ENCODE measurements around the gene RAB37.

The RAB37 gene

DNA sequence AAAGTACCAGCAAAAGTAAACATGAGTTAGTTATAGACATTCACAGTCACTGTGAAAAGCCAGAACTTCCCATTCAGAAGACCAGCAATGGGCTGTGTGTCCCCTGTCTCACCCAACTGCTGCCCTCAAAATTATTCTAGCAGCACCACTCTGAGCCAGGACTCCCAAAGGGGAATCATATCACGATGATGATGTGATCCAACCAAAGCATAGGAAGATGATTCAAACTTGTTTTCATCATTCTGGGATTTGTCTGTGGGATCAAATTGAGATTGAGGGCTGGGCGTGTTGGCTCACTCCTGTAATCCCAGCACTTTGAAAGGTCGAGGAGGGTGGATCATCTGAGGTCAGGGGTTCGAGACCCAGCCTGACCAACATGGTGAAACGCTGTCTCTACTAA lies 45.5 kb downstream of the RAB37 start:
- no peak for DNase-seq

- DNase-seq = no peak
These were observed 47.2 kb downstream of the RAB37 start for GRCh38 chr17:74784125-74784810.

DNA sequence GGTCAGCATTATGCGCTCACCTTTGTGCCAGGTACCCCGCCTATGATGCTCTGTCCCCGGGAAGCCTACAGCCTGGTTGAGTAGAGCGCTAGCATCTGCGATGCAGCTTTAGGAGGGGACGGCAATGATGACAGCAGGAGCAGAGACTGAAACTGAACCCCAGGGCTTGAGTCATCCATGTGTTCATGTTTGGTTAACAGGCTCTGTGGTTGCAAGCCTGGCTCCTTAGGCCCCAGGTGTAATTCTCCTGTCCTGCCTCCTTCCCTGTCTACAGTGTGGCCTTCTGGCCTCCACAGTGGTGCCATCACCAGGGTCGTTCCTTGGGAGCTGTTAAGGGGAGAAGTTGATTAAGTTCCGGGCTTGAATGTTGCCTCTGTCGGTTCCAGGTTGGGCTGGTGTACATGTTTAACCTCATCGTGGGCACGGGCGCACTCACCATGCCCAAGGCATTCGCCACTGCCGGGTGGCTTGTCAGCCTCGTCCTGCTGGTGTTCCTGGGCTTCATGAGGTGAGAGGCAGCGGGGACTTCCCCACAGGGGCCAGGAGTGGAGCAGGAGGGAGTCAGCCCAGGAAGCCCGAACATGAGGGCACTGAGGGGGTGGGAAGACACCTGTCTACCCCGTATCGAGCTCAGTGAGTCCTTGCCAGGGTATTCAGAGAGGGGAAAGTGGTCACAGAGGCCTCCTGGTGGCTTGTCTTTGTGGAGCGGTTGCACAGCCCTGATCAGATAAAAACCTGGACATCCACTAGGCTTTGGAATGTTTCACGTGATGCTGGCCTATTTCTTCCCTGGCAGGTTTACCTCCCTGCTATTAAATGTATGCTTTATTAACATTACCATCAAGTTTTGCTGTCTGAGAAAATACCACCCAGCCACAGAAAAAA lies 48.3 kb downstream of the RAB37 start:
- DNase-seq = no peak

- DNase-seq = no peak
These were observed 48.9 kb downstream of the RAB37 start for GRCh38 chr17:74785981-74786360.

DNA sequence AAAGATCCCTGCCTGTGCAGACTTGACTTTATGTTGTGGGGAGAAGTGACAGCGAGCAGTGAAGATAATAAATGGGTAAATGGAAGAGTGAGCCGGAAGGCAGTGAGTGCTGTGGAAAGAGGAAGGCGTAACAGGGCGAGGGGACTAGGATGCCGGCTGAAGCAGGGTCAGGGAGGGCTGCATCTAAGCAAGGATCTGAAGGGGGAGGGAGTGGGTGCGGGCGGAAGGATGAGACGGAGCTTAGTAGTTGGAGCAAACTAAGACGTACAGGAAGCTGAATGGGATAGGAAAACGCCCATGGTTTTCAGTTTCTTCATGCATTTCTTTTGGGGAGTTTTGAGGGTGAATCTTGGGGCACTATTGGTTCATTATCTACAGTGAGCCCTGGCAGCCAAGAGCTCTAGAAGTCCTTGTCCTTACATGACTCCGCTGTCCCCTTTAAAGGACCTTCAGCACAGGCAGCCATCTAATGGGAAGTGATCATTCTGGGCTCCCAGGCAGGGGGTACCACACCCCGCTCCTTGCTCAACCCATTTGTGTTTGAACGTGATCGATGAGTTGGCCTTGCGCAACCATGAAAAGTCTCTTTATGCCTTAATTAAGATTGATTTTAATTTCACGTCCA lies 49.5 kb downstream of the RAB37 start:
- DNase-seq = no peak

GRCh38 chr17:74790161-74791058 lies 53.4 kb downstream of the RAB37 start:
- no peak for DNase-seq

DNA sequence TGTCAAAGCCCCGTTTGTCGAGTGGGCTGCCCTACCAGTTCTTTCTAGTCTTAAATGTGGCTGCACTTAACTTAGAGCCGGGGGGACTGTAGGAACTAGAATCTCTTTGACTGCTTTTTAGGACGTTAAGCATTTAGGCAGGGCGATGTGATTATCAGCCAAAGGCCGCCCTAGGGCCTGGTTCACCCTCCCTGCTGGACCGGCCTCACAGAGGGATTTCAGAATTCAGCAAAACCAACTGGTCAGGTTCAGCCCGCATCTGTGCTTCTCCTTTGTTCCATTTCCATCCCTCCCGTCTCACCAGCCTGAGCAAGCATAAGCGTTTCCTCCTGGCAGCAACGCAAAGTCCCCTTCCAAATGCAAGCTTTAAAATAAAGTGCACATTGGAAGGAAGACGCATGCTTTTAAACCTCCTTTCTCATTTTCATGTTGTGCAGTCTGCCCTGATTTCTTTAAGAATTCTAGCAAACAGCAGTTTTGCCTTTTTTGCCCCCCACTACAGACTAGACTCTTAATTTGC lies 55.6 kb downstream of the RAB37 start:
- DNase-seq = no peak

- no peak for DNase-seq
These were observed 58.4 kb downstream of the RAB37 start for GRCh38 chr17:74795327-74796020.

DNA sequence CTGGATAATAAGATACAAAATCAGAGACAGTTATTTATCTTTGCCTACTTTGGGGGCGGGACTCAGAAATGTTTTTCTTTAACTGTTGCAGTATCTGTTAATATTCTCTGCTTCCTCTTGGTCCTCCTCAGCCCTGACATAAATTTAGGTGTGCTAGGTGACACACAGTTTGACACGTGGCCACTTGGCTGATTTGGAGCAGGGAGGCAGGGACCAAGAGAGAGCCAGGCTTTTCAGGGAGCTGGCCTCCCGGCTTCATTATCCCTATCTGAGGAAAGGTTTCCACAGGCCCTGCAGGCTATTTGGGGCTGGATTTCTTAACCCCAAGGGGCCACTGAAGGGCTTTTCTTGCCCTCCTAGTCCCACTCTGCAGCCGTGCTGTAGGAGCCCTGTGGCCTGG lies 59.2 kb downstream of the RAB37 start:
- no peak for DNase-seq

- DNase-seq = no peak
These were observed 59.8 kb downstream of the RAB37 start for GRCh38 chr17:74796866-74797265.
